GM06990 (cell line): ENCODE measurements around the gene RPS27L.
"Not testable (repeated sequence)": the region's sequence is repeated elsewhere in the genome, so short reads cannot be mapped to it uniquely, and the experiment has no call there.

ENCODE experiments used
- DNase-seq: peaks from one replicate; pipeline ENCODE4 v3.0.0-alpha.2; 2011; ENCODE audit not compliant: insufficient read length; ENCODE audit errors: extremely low read depth
- H3K27me3 ChIP-seq: replicated peaks from 2 replicates; pipeline ENCODE4 v1.6.0; 2011; ENCODE audit warnings: low read length; ENCODE audit not compliant: control insufficient read depth, insufficient read depth
- H3K36me3 ChIP-seq: 2 replicates; pipeline ENCODE4 v1.5.1; 2011; ENCODE audit warnings: low read length; ENCODE audit not compliant: control insufficient read depth, insufficient read depth
- H3K4me3 ChIP-seq: replicated peaks from 2 replicates; pipeline ENCODE4 v1.5.1; 2011; ENCODE audit warnings: low read depth, mild to moderate bottlenecking, control low read depth, low read length
- CTCF ChIP-seq: IDR thresholded peaks from 2 replicates; pipeline ENCODE4 v1.5.1; 2011; ENCODE audit warnings: low read length, control low read depth, mild to moderate bottlenecking, inconsistent platforms; ENCODE audit not compliant: insufficient read depth, poor library complexity, severe bottlenecking

Gene RPS27L

GRCh38 chr15:63103416-63103815, 53.9 kb downstream of the RPS27L start:
- no peak for DNase-seq
- Histone ChIP-seq H3K36me3 (no peaks in the 10 kb centered on the region), H3K27me3 (no peaks in the 10 kb centered on the region), H3K4me3 (no peak overlapping the region)
- no peak for TF ChIP-seq CTCF

- H3K36me3 ChIP-seq, DNase-seq, H3K4me3 ChIP-seq, H3K27me3 ChIP-seq: not testable (repeated sequence)
Observed at GRCh38 chr15:63099581-63099980, 57.7 kb downstream of the RPS27L start.

GRCh38 chr15:63098901-63099300, 58.4 kb downstream of the RPS27L start:
- not testable (repeated sequence) for DNase-seq, H3K4me3 ChIP-seq, H3K36me3 ChIP-seq, H3K27me3 ChIP-seq
